GM19324 (cell line): ENCODE measurements around the gene MGLL.
"Not testable (repeated sequence)": the region's sequence is repeated elsewhere in the genome, so short reads cannot be mapped to it uniquely, and the experiment has no call there.

Experiments
- ATAC-seq: cut with Tn5 transposase; IDR thresholded peaks from one replicate; pipeline ENCODE4 v1.9.1; 2021; ENCODE audit warnings: mild to moderate bottlenecking, moderate library complexity; ENCODE audit not compliant: unreplicated experiment, low FRiP score

Gene MGLL

DNA sequence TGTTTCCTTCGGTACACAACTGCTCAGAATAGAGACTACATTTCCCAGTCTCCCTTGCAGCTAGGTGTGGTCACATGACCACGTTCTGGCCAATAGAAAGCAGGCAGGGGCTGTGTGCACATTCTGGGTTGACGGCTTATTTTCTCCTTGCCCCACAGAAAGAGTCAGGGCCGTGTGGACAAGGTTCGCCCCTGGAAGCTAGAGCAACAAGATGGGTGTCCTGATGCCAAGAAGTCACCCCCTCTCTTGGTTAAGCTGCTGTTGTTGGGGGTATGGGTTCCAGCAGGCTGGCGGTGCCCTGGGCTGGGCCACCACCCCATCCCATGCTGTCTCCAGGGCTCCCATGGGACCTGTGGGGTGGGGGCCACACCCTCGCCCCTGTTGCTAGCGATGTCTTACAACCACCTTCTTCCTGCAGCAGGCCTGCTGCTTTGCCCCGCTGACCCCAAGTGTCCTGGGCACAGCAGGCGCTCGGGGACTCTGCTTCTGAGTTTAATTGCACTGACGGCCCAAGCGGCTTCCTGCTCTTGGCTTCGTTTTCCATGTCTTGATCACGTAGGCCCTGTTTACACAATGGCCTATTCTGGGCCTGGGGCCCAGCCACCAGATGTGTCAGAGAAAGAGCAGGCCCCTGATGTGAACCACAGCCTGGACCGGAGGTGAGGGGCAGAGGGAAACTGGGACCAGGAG, 124.6 kb downstream of the MGLL start:
- ATAC-seq, result peak; percentile 48

DNA sequence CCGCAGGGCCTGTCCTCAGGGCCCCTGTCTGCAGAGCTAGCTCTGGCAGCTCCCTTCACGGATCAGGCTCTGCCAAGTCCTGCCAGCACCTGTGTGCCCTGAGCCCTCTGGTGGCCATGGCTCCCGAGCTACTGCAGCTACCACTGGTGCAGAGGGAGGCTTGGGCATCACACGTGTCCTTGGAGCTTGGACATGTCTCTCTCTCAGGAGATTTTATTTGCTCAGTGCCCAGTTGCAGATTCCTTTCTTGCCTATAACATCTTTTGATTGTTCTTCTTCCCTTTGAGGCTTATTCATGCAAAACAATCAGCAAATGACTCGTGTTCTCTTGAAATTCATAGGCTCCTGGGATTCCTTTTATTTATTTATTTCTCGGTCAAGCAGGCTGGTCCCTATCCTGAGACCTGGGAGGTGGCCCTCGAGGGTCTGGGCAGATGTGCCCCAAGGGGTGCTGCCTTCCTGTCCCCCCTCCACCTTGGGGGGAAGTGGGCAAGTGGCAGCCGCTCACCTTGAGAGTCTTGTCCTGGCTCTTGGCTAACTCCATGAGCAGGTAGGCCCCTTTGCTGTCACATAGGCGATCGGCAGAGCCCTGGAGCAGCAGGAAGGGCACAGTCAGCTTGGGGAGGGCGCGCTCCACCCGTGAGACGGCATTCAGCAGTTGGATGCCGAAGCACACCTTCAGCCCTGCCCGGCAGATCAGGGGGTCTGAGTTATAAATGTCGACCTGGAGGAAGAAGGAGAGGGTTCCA, 127.7 kb downstream of the MGLL start:
- ATAC-seq, result no peak

- no peak for ATAC-seq
Observed at GRCh38 chr3:127693336-127693843, 128.9 kb downstream of the MGLL start.

- no peak for ATAC-seq
Observed at GRCh38 chr3:127692501-127693335, 129.6 kb downstream of the MGLL start.

- ATAC-seq, result no peak
Observed at GRCh38 chr3:127691974-127692373, 130.3 kb downstream of the MGLL start.

DNA sequence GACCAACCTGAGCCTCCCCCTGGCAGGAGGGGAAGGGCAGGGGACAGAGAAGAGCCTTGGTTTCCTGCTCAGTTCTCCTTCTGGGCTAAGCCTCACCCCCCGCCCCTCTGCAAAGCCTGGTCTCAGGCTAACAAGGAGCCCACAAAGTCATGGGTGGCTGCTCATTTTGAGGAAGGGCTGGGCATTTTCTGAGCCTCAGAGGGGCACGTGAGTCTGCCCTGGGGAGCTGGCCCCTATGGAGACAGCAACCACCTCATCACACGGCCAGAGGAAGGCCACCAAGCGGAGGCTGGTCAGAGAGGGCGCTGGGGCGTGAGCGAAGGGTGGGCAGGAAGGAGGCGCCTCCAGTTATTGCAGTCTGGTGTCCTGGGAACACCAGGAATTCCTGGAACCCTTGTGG, 130.8 kb downstream of the MGLL start:
- no peak for ATAC-seq

- no peak for ATAC-seq
Observed at GRCh38 chr3:127690823-127691452, 131.4 kb downstream of the MGLL start.

DNA sequence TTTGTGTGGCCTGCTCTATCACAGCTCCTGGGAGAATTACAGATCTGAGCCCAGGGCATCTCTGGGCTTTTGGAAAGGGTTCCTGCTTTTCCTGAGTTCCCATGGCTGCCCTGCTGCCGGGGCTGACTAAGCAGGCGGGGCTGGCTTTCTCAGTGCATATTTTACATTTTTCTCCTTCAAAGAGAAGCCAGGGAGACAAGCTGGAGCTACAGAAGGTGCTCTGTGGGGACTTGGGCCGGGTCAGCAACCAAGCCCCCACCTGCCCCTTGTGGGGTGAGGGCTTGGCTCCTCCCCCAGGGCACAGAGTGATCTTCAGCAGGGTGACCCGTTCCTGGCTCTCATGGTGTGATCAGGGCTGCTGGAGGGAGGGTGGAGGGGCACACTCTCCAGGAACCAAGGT, 132.2 kb downstream of the MGLL start:
- ATAC-seq, result no peak

- no peak for ATAC-seq
Observed at GRCh38 chr3:127689266-127689860, 133.0 kb downstream of the MGLL start.

DNA sequence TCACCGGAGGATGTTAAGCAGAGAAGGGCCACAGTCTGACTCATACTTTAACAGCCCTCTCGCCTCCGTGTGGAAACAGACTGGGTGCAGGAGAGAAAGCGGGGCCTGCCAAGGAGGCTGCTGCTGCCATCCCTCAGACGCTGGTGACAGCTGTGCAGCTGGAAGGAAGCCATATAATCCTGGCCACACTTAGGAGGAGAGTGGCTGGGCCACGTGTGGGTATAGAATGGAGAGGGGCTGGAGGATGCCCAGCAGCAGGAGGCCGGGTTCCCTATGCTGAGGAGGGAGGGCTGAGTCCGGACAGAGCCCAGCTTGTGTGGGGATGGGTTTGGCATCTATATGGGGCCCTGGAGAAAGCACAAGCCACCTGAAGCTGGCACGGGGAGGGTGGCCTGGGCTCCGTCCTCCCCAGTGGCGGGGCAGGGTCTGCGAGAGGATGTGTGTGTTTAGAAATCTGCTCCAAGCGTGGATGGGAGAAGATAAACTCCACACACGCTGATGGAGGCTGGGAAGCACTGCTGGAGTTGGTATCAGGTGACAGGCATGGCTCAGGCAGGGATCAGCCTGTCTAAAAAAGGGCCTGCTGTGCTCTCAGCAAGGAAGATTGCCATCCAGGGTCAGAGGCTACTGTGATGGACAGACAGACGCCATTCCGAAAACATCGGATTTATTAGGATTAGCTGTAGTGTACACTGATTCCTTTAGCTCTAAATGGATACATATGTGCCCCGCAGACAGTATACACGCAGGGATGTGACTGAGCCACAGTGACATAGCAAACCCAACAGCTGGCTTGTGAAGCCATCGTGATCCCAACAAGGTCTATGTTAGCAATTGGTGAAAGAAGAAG, 133.7 kb downstream of the MGLL start:
- no peak for ATAC-seq

DNA sequence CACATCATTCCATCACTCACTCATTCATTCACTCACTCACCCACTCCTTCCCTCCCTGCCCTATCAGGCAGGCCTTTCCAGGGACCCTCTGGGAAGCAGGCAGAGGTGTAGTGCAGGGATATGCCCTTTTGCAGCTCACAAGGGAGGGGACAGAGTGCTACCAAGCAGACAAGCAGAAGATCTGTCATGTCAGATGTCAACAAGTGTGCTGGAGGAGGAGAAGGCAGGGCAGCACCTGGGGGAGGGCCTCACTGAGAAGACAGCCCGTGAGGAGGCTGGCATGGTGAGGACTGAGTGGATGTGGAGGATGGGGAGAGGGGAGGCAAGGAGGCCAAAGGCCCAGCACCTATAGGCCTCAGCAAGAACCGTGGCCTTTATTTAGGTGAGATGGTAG, 134.3 kb downstream of the MGLL start:
- no peak for ATAC-seq

DNA sequence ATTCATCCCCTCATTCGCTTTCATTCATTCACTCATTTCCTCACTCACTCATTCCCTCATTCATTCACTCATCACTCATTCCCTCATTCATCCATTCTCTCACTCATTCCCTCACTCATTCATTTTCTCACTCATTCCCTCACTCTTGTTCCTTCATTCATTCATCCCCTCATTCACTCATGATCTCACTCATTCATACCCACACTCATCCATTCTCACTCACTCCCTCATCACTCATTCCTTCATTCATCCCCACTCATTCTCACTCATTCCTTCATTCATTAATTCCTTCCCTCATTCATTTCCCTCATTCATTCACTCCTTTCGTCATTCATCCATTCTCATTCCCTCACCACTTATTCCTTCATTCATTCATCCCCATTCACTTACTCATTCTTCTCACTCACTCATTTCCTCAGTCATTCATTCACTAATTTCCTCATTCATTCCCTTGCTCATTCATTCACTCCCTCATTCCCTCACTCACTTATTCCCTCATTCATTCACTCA, 135.0 kb downstream of the MGLL start:
- ATAC-seq, result no peak

- no peak for ATAC-seq
Observed at GRCh38 chr3:127686512-127686894, 135.8 kb downstream of the MGLL start.

DNA sequence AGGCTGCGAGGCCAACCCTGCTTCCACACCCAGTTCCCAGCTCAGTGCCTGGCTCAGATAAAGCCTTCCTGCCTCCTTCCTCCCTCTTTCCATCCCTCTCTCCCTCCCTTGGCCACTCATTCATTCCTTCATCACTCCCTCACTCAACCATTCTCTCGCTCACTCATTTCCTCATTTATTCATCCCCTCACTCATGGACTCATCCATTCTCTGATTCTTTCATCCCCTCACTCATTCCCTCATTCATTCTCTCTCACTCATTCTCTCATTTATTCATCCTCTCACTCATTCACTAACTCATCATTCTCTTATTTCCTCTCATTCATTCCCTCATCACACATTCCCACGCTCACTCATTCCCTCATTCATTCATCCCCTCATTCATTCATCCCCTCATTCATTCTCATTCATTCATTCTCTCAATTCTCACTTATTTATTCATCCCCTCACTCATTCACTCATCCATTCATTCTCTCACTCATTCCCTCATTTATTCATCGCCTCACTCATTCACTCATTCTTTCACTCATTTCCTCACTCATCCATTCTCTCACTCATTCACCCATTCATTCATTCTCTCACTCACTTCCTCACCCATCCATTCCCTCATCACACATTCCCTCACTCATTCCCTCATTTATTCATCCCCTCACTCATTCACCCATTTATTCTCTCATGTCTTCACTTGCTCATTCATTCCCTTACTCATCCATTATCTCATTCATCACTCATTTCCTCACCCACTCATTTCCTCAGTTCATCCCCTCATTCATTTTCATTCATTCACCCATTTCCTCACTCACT, 136.4 kb downstream of the MGLL start:
- no peak for ATAC-seq

DNA sequence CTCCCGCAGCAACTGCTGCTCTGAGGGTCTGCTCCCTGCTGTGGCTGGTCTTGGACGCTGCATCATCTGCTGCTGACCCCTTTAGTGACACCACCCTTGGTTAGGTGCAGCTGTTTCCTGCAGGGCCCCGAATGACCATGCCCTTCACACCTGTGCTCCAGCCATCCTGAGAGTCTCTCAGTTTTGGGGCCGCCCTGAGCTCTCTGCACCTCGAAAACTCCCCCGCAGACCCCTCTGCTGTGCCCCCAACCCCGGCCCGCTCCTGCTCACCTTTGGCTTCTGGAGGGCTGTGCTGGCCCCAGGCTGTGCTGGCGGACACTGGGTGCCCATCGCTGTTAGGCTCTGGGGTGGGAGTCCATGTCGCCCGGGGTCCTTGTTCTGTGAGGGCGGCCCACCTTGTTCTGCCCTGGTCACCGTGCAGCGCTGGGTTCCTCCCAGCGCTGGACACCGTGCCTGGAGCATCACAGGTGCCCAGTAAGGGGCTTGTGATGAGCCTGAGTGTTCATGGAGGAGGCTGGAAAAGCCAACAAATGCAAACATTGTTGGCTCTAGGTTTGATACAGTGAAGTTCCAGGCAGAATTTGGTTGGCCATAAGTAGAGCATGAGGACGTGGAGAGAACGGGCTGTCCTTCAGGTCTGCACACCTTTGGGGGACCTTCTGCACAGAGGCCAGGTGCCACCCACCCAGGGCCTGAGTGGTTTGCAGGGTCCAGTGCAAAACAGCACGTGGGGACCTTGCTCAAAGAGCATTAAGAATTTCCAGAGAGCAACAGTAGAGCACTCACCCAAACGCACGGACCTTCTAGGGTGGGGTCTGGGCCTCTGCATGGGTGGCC, 137.2 kb downstream of the MGLL start:
- no peak for ATAC-seq

GRCh38 chr3:127682561-127682960, 139.8 kb downstream of the MGLL start:
- no peak for ATAC-seq

DNA sequence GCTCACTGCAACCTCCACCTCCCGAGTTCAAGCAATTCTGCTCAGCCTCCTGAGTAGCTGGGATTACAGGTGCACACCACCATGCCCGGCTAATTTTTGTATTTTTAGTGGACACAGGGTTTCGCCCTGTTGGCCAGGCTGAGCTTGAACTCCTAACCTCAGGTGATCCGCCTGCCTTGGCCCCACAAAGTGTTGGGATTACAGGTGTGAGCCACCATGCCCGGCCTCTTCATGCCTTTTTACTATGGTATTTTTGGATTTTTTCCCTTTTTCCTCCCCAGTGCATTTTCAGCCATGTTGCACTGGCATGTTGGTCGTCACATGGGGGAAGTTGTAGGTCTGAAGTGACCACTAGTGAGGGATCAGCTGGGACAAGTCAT, 140.2 kb downstream of the MGLL start:
- not testable (repeated sequence) for ATAC-seq
